ENCODE data around the gene FLOT2. TPM values are rescaled to one million over a fixed set of nuclear protein-coding genes. Genes with fewer than 3 reads are reported as not detected.

The FLOT2 gene
- total and polyA plus RNA-seq, 10 of the 15 experiments (the other 5 are each of a cell fraction or from before 2014, with no cell fraction given): 56.8 to 302 (median 149) TPM

DNA sequence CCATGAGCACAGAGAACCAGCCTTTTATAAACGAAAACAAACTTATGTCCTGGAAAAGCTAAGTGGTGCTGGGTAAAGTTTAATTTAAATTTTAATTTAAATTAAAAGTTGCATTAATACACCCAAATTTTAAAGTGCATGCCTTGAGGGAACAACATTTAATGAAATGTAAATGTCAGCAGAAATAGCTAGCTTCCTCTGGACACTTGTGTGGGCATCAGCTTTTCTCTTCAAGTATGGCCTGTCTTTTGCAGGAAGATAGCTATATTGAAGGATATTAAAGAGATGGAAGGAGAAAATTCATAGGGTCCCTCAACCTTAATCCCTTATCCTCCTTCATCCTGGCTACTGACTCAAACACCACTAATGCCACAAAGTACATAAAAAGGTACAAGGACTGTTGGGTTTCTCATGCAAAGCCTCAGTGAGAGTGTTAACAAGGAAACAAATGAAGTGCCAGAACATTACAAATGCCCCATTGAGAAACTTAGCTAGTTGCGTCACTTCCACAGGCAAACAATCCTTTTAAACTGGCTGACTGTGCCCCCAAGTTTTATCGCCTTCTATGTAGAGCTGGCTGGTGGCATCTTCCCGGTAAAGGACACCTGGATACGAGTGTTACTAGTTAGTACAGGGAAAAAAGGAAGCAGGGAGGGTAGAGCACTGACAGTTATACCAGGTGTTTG lies 39.7 kb upstream of the FLOT2 start (continued):
- TF ChIP-seq, protein P1, sequence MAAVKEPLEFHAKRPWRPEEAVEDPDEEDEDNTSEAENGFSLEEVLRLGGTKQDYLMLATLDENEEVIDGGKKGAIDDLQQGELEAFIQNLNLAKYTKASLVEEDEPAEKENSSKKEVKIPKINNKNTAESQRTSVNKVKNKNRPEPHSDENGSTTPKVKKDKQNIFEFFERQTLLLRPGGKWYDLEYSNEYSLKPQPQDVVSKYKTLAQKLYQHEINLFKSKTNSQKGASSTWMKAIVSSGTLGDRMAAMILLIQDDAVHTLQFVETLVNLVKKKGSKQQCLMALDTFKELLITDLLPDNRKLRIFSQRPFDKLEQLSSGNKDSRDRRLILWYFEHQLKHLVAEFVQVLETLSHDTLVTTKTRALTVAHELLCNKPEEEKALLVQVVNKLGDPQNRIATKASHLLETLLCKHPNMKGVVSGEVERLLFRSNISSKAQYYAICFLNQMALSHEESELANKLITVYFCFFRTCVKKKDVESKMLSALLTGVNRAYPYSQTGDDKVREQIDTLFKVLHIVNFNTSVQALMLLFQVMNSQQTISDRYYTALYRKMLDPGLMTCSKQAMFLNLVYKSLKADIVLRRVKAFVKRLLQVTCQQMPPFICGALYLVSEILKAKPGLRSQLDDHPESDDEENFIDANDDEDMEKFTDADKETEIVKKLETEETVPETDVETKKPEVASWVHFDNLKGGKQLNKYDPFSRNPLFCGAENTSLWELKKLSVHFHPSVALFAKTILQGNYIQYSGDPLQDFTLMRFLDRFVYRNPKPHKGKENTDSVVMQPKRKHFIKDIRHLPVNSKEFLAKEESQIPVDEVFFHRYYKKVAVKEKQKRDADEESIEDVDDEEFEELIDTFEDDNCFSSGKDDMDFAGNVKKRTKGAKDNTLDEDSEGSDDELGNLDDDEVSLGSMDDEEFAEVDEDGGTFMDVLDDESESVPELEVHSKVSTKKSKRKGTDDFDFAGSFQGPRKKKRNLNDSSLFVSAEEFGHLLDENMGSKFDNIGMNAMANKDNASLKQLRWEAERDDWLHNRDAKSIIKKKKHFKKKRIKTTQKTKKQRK (IDR thresholded peaks at IDR 0.05; ENCODE audit: low read depth, low read length): no peak
- TF ChIP-seq CEBPB (IDR thresholded peaks at IDR 0.05; ENCODE audit: borderline replicate concordance in 1 of 2, low read depth in 2 of 2, low read length in 2 of 2) (no peak), CHD4 (IDR thresholded peaks at IDR 0.05) (no peak), POU2F2 (IDR thresholded peaks at IDR 0.05; ENCODE audit: borderline replicate concordance, low read depth, low read length) (no peak), PAX8 (IDR thresholded peaks at IDR 0.05) (no peak)

DNA sequence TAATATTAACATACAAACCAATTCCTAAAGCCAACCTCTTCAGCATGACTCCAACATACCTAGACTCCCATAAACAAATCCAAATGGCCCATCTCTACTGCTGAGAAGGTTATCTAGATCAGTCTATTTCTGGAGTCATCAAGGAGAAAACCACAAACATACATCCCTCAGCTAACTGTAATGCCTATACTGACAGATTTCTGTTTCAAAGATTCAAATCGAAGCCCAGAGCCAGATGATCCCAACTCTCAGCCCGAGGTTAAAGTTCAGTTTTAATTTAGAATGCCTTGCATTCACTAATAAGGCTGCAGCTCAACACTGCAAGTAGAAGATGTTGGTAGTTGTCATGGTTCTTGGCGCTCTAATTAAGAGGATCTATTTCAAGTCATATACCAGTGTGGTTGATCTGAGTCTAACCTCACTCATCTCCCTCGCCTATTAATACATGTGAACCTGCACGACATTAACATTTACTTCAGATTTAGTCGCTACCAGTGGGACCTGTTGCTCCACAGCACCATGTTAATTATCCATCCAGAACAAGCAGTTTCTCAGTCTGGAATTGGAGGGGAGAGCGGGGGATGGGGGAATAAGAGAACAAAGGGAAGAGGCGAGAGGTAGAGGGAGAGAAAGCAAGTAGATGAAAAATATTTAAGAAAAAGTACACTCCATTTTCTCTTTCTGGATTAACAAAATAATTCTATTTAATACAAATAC lies 38.4 kb upstream of the FLOT2 start:
- ChIA-PET CTCF (interaction anchor here (0.6 to 4.5 kb wide), 4 partner anchors 17 to 185 kb away, joined by 3 to 19 read pairs (median 10); no protein-coding TSS in a partner anchor), SMC1A (ENCODE audit: uncharacterized antibody, unreplicated experiment) (interaction anchor here (5.1 kb wide), 1 partner anchor 8 kb away, joined by 34 read pairs; no protein-coding TSS in a partner anchor), POLR2A (interaction anchor here (0.6 to 6.1 kb wide), 3 partner anchors 10 to 112 kb away, joined by 3 to 17 read pairs (median 6); no protein-coding TSS in a partner anchor), RAD21 (ENCODE audit: unreplicated experiment) (no interaction called here)
- intact Hi-C loops (cut with micrococcal nuclease; ENCODE audit: unreplicated experiment) (no loop called here), in situ Hi-C loops (cut with MboI) (no loop called here)
- no TSS peak for BruUV-seq (replicated peaks)
- peaks cover 11% of the 10 kb centered on the region; the same call in 1 of the 2 replicates for H3K4me1 ChIP-seq (ENCODE audit: control insufficient read depth, insufficient read depth, low read length)
- no peak overlapping the region for H3K9ac ChIP-seq (ENCODE audit: control insufficient read depth, insufficient read depth, low read length)
- H3K79me2 ChIP-seq (ENCODE audit: control insufficient read depth, insufficient read depth, low read length): peaks cover 62% of the 10 kb centered on the region
- H2AFZ ChIP-seq (ENCODE audit: control insufficient read depth, low read depth, low read length): no peak overlapping the region
- TF ChIP-seq, protein P2, sequence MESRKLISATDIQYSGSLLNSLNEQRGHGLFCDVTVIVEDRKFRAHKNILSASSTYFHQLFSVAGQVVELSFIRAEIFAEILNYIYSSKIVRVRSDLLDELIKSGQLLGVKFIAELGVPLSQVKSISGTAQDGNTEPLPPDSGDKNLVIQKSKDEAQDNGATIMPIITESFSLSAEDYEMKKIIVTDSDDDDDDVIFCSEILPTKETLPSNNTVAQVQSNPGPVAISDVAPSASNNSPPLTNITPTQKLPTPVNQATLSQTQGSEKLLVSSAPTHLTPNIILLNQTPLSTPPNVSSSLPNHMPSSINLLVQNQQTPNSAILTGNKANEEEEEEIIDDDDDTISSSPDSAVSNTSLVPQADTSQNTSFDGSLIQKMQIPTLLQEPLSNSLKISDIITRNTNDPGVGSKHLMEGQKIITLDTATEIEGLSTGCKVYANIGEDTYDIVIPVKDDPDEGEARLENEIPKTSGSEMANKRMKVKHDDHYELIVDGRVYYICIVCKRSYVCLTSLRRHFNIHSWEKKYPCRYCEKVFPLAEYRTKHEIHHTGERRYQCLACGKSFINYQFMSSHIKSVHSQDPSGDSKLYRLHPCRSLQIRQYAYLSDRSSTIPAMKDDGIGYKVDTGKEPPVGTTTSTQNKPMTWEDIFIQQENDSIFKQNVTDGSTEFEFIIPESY (IDR thresholded peaks at IDR 0.05): 0 out of 2 replicates have a peak, but pooled peaks have one; percentile 32
- TF ChIP-seq, protein P3, sequence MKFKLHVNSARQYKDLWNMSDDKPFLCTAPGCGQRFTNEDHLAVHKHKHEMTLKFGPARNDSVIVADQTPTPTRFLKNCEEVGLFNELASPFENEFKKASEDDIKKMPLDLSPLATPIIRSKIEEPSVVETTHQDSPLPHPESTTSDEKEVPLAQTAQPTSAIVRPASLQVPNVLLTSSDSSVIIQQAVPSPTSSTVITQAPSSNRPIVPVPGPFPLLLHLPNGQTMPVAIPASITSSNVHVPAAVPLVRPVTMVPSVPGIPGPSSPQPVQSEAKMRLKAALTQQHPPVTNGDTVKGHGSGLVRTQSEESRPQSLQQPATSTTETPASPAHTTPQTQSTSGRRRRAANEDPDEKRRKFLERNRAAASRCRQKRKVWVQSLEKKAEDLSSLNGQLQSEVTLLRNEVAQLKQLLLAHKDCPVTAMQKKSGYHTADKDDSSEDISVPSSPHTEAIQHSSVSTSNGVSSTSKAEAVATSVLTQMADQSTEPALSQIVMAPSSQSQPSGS (IDR thresholded peaks at IDR 0.05; ENCODE audit: low read length): no peak
- TF ChIP-seq, protein P4, sequence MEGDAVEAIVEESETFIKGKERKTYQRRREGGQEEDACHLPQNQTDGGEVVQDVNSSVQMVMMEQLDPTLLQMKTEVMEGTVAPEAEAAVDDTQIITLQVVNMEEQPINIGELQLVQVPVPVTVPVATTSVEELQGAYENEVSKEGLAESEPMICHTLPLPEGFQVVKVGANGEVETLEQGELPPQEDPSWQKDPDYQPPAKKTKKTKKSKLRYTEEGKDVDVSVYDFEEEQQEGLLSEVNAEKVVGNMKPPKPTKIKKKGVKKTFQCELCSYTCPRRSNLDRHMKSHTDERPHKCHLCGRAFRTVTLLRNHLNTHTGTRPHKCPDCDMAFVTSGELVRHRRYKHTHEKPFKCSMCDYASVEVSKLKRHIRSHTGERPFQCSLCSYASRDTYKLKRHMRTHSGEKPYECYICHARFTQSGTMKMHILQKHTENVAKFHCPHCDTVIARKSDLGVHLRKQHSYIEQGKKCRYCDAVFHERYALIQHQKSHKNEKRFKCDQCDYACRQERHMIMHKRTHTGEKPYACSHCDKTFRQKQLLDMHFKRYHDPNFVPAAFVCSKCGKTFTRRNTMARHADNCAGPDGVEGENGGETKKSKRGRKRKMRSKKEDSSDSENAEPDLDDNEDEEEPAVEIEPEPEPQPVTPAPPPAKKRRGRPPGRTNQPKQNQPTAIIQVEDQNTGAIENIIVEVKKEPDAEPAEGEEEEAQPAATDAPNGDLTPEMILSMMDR (IDR thresholded peaks at IDR 0.05 in 2 of 3, conservative IDR thresholded peaks at IDR 0.05 in 1 of 3; ENCODE audit: control insufficient read depth in 2 of 3, extremely low read depth in 1 of 3, insufficient read depth in 1 of 3, low read depth in 3 of 3, low read length in 3 of 3): no peak
- no peak for DNase-seq (ENCODE audit: low read depth, low spot score)
- ATAC-seq: no peak
- H4K20me1 ChIP-seq (ENCODE audit: control insufficient read depth, insufficient read depth): peaks cover 4% of the 10 kb centered on the region
- WGBS (ENCODE audit: insufficient coverage, insufficient replicate concordance, low lambda C conversion rate, missing lambda C conversion rate): 93% methylated on average over 8 of the region's 8 CpGs
- no peak overlapping the region for H3K27ac ChIP-seq (ENCODE audit: control insufficient read depth, insufficient read depth)
- no peaks in the 10 kb centered on the region for H3K27me3 ChIP-seq (replicated peaks in 1 of 2; ENCODE audit: control insufficient read depth in 2 of 2, insufficient read depth in 2 of 2, low read length in 1 of 2)
- H3K4me2 ChIP-seq (ENCODE audit: control insufficient read depth, insufficient read depth): no peak overlapping the region
- no peak overlapping the region for H3K4me3 ChIP-seq
- peaks cover 0 to 13% of the 10 kb centered on the region in 2 experiments; a peak in 3 of 4 replicates for H3K36me3 ChIP-seq (ENCODE audit: control insufficient read depth in 2 of 2, insufficient read depth in 2 of 2, low read length in 1 of 2)
- no peaks in the 10 kb centered on the region for H3K9me3 ChIP-seq (replicated peaks; ENCODE audit: control insufficient read depth, insufficient read depth, low read length)
- FAIRE-seq: no peak

Measured in GM12878 (cell line).